GM11168 (cell line): ENCODE measurements around the gene ADAM12.
"Not testable (repeated sequence)": the region's sequence is repeated elsewhere in the genome, so short reads cannot be mapped to it uniquely, and the experiment has no call there.

Experiments
- in situ Hi-C: fragments of 300-500 bp; cut with MboI; formaldehyde crosslinking; loops from one replicate; pipeline ENCODE4 v1.12.0; 2022; ENCODE audit warnings: low sequenced_read_pairs; ENCODE audit not compliant: unreplicated experiment

The ADAM12 gene

GRCh38 chr10:126049759-126050700 lies 338.2 kb downstream of the ADAM12 start:
- in situ Hi-C loops: no loop called here

- in situ Hi-C loops: not testable (repeated sequence)
Measured at GRCh38 chr10:126047749-126048148, 340.5 kb downstream of the ADAM12 start.

GRCh38 chr10:126046831-126047230 lies 341.4 kb downstream of the ADAM12 start:
- in situ Hi-C loops: no loop called here

- in situ Hi-C loops: no loop called here
Measured at GRCh38 chr10:126045861-126046260, 342.4 kb downstream of the ADAM12 start.

- in situ Hi-C loops: no loop called here
Measured at GRCh38 chr10:126043389-126043788, 344.9 kb downstream of the ADAM12 start.

GRCh38 chr10:126042906-126043305 lies 345.4 kb downstream of the ADAM12 start:
- in situ Hi-C loops: no loop called here

- in situ Hi-C loops: no loop called here
Measured at GRCh38 chr10:126042354-126042753, 345.9 kb downstream of the ADAM12 start.

- in situ Hi-C loops: no loop called here
Measured at GRCh38 chr10:126041804-126042231, 346.5 kb downstream of the ADAM12 start.

GRCh38 chr10:126041117-126041516 lies 347.2 kb downstream of the ADAM12 start:
- in situ Hi-C loops: no loop called here

- in situ Hi-C loops: no loop called here
Measured at GRCh38 chr10:126037946-126038345, 350.3 kb downstream of the ADAM12 start.

- in situ Hi-C loops: no loop called here
Measured at GRCh38 chr10:126036515-126036914, 351.8 kb downstream of the ADAM12 start.

- in situ Hi-C loops: no loop called here
Measured at GRCh38 chr10:126034586-126034985, 353.7 kb downstream of the ADAM12 start.

GRCh38 chr10:126029999-126030398 lies 358.3 kb downstream of the ADAM12 start:
- in situ Hi-C loops: no loop called here

GRCh38 chr10:126027692-126028091 lies 360.6 kb downstream of the ADAM12 start:
- in situ Hi-C loops: no loop called here

- in situ Hi-C loops: no loop called here
Measured at GRCh38 chr10:126022841-126023240, 365.4 kb downstream of the ADAM12 start.

- in situ Hi-C loops: no loop called here
Measured at GRCh38 chr10:126021833-126022500, 366.3 kb downstream of the ADAM12 start.

GRCh38 chr10:126017961-126018560 lies 370.2 kb downstream of the ADAM12 start:
- in situ Hi-C loops: no loop called here

GRCh38 chr10:126016882-126017281 lies 371.4 kb downstream of the ADAM12 start:
- in situ Hi-C loops: no loop called here

GRCh38 chr10:126016156-126016805 lies 372.0 kb downstream of the ADAM12 start:
- in situ Hi-C loops: no loop called here

GRCh38 chr10:126015413-126015812 lies 372.9 kb downstream of the ADAM12 start:
- in situ Hi-C loops: no loop called here
